ENCODE data around the gene HCFC1R1. TPM values are rescaled to one million over a fixed set of nuclear protein-coding genes. Genes with fewer than 3 reads are reported as not detected.

Gene HCFC1R1
- polyA plus RNA-seq, 6 donors from 2014 or later = 7.6 to 21.4 (median 15.4) TPM

DNA sequence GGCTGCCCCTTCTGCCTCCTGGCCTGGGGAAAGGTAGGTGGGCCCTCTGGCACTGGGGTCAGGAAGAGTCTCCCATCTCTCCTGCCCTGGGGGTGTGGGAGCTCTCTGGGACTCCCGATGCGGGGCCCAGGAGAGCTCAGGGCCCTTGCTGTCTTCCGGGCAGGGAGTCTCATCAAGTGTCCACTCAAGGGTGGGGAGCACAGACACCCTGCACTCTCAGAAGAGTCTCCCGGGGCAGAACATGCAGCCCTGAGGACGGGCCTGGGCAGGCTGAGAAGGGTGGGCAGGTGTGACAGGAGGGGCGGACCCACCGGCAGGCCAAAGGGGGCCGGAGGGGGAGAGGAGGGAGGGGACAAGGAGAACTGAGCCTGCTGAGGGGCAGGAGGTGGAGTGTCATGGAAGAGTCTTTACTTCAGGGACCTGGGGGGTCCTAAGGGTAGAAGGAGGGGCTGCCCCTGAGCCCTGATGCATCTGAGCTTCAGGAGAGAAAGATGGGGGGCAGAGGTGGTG, 35.1 kb downstream of the HCFC1R1 start:
- peaks cover 0 to 4% (median 0%) of the 10 kb centered on the region in 3 donors for H3K4me1 Mint-ChIP-seq
- no peaks in the 10 kb centered on the region for H3K9me3 Mint-ChIP-seq
- peaks cover 0 to 46% (median 33%) of the 10 kb centered on the region in 3 donors for H3K27me3 Mint-ChIP-seq
- H3K4me3 Mint-ChIP-seq = no peak overlapping the region
- DNase-seq (no peak), ATAC-seq (ENCODE audit: low read depth in 2 of 2) (no peak)
- no peak overlapping the region for H3K27ac Mint-ChIP-seq
- no peaks in the 10 kb centered on the region for H3K36me3 Mint-ChIP-seq

DNA sequence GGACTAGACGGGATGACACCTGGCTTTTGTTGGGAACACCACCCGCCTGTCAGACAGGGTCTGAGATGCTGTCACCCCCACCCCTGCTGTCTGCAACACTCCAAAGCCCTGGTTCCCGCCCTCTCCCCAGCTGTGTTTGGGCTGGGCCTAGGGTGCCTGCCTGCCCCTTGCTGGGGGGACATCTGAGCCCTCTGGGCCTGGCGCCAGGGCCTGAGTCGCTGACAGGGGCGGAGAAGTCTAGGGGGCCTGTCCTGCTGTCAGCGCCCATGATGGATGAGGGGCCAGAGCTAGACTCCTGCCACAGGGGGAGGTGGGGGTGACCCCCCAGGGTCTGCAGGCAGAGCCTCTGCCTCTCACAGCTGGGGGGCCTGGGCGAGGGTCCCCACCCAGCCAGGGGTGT, 35.9 kb downstream of the HCFC1R1 start:
- no peaks in the 10 kb centered on the region for H3K36me3 Mint-ChIP-seq
- no peak for DNase-seq

DNA sequence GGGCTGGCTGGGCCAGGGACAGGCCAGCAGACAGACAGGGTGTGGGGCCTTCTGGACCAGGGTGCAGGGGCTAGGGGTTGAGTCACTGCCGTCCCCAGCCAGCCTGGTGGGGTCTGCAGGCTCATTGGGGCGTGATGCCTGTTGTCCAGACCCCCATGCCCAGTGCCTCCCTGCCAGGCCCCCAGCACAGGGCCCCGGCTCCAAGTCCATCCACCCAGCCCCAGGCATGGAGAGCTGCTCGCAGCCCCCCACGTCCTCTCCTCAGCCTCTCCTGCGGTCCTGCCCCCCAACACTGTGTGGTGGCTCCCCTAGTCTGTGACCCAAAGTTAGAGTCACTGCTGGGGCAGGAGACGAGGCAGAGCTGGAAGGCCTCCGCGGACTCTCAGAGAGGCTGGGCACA, 36.5 kb downstream of the HCFC1R1 start:
- Mint-ChIP-seq H3K4me3 (no peak overlapping the region), H3K27ac (no peak overlapping the region), H3K4me1 (peaks cover 4 to 14% (median 10%) of the 10 kb centered on the region in 3 donors), H3K27me3 (peaks cover 0 to 46% (median 33%) of the 10 kb centered on the region in 3 donors), H3K36me3 (no peaks in the 10 kb centered on the region), H3K9me3 (no peaks in the 10 kb centered on the region)
- ATAC-seq (ENCODE audit: low read depth in 2 of 2) (no peak), DNase-seq (no peak)

More for the DNA sequence above, 35.9 kb downstream of the HCFC1R1 start:
- H3K4me1 Mint-ChIP-seq = peaks cover 0 to 9% (median 4%) of the 10 kb centered on the region in 3 donors
- no peaks in the 10 kb centered on the region for H3K9me3 Mint-ChIP-seq
- no peak overlapping the region for H3K4me3 Mint-ChIP-seq
- no peak for ATAC-seq (ENCODE audit: low read depth in 2 of 2)
- H3K27ac Mint-ChIP-seq = no peak overlapping the region
- peaks cover 0 to 46% (median 33%) of the 10 kb centered on the region in 3 donors for H3K27me3 Mint-ChIP-seq

DNA sequence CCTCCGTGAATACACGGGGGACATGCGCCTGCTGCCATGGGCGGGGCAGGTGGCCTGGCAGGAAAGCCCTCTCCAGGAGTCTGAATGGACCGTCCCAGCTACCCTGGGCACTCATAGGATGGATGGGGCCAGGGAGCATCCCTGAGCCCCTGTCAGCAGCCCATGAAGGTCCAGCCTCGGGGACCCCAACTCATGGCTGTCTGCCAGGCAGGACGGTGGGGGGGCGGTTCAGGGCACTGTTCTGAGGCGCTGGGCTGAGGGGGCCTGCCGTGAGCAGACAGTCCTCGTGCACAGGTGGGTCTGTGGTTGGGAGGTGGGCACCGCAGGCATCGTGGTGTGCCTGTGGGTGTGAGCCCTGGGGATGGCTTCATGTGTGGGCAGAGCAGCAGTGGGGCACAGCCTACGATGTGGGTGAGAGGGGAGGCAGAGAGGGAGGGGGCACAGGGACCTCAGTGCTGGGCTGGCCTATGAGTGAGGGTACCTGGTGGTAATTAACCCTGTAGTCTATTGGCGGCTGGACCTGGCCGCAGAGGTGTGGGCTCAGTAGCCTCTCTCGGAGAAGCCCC, 37.0 kb downstream of the HCFC1R1 start:
- Mint-ChIP-seq H3K4me3 (no peak overlapping the region), H3K27ac (peak overlapping the region in 1 of 6 donors; percentile 76), H3K9me3 (no peaks in the 10 kb centered on the region), H3K27me3 (peaks cover 0 to 41% (median 27%) of the 10 kb centered on the region in 3 donors), H3K4me1 (peaks cover 7 to 20% (median 16%) of the 10 kb centered on the region in 3 donors), H3K36me3 (no peaks in the 10 kb centered on the region)
- ATAC-seq (ENCODE audit: low read depth in 2 of 2) = no peak
- no peak for DNase-seq

DNA sequence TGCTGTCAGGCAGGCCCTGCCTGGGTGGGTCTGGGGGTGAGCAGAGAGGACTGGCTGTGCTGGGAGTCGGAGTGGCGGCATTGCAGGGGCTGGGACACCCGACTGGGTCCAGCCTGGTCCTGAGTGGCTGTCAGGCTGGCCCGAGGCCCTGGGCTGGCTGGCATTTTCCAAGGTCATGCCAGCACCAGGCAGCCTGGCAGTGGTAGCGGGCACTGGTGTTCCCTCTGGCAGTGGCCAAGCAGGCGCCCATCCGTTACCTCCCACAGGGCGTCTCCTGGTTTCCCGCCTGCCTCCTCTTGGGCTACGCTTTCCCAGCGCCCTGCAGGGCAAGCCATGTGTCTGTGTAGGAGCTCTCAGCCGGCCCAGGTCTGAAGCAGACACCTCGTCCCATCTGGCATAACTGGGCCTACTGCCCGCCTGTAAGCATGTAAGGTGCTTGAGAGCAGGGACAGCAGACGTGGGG, 37.8 kb downstream of the HCFC1R1 start:
- Mint-ChIP-seq H3K9me3 (no peaks in the 10 kb centered on the region), H3K36me3 (no peaks in the 10 kb centered on the region), H3K27ac (no peak overlapping the region), H3K4me3 (no peak overlapping the region), H3K4me1 (peaks cover 10 to 23% (median 23%) of the 10 kb centered on the region in 3 donors), H3K27me3 (peaks cover 0 to 40% (median 26%) of the 10 kb centered on the region in 3 donors)
- ATAC-seq (ENCODE audit: low read depth in 2 of 2) (no peak), DNase-seq (no peak)

DNA sequence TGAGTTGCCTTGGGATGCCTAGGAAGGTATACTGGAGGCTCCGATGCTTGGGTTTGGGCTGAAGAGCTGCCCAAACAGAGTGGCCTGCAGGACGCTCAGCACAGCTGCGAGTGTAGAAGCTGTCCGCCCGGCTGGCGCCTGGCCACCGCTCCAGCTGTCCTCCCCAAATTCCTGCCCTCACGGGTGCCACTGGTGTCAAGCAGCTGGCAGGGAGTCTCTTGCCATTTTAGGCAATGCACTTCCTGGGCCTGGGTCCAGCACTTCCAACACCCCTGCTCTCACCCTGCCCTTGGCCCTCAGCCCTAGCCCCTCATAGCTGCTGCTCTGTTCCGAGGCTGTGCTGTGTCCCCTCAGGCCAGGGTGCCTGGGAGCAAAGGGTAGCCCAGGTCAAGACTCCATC, 38.3 kb downstream of the HCFC1R1 start:
- peaks cover 10 to 26% (median 23%) of the 10 kb centered on the region in 3 donors for H3K4me1 Mint-ChIP-seq
- no peaks in the 10 kb centered on the region for H3K9me3 Mint-ChIP-seq
- H3K4me3 Mint-ChIP-seq = peak overlapping the region in 1 of 8 donors; percentile 5
- no peaks in the 10 kb centered on the region for H3K36me3 Mint-ChIP-seq
- H3K27ac Mint-ChIP-seq = no peak overlapping the region
- DNase-seq (no peak), ATAC-seq (ENCODE audit: low read depth in 2 of 2) (no peak)
- peaks cover 0 to 35% (median 22%) of the 10 kb centered on the region in 3 donors for H3K27me3 Mint-ChIP-seq

DNA sequence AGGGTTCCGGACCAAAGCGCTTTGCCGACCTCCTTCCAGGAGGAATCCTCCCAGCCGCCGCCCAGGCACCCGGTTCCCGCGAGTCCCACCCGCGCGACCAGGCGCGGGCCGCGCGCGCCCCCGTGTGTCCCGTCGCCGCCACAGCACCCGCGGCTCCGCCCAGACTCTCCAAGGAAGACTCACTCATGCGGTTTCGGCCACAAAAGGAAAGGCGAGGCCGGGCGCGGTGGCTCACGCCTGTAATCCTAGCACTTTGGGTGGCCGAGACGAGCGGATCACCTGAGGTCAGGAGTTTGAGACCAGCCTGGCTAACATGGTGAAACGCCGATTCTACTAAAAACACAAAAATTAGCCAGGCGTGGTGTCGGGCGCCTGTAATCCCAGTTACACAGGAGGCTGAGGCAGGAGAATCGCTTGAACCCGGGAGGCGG, 40.0 kb downstream of the HCFC1R1 start:
- peaks cover 0 to 18% (median 5%) of the 10 kb centered on the region in 3 donors for H3K27me3 Mint-ChIP-seq

DNA sequence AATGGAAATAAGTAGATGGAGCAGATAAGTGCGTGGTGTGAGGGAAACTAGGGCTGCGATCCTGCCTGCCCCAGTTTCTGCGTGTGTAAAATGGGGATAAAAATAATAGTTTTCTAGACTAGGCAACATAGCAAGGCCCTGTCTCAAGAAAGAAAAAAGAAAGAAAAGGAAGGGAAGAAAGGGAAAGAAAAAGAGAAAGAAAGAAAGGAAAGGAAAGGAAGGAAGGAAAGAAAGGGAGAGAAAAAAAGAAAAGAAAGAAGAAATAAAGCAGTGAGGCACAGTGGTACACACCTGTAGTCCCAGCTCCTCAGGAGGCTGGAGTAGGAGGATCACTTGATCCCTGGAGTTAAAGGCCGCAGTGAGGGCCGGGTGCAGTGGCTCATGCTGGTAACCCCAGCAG, 41.3 kb downstream of the HCFC1R1 start:
- H3K27ac Mint-ChIP-seq = peak overlapping the region in 1 of 6 donors; percentile 82

More for the DNA sequence above, 40.0 kb downstream of the HCFC1R1 start:
- DNase-seq (peak; percentile 49), ATAC-seq (ENCODE audit: low read depth in 2 of 2) (peak; percentile 43 to 45)
- H3K4me1 Mint-ChIP-seq = peaks cover 13 to 29% (median 23%) of the 10 kb centered on the region in 3 donors
- H3K4me3 Mint-ChIP-seq = peak overlapping the region; percentile 47 to 78 (median 54)
- H3K27ac Mint-ChIP-seq = peak overlapping the region in 1 of 6 donors; percentile 77
- H3K36me3 Mint-ChIP-seq = no peaks in the 10 kb centered on the region
- no peaks in the 10 kb centered on the region for H3K9me3 Mint-ChIP-seq

DNA sequence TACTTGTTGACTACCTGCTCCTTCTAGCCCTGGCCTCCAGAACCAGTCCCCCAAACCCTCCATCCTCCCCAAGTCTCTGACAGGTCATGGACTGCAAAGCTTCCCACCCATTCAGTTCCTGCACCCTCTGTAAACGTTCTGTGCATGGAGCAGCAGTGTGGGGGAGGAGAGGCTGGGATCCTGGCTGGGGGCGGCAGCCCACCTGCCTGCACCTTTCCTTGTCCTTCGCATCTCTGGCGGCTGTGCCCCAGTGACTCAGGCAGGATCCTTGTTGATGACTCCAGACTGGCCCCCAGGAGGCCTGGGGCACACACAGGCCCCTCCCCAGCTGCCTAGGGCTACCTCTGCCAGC, 41.9 kb downstream of the HCFC1R1 start:
- no peak for ATAC-seq (ENCODE audit: low read depth in 2 of 2)
- peak overlapping the region; percentile 36 to 93 (median 80) for H3K4me3 Mint-ChIP-seq

More for the DNA sequence above, 41.3 kb downstream of the HCFC1R1 start:
- ATAC-seq (ENCODE audit: low read depth in 2 of 2) = no peak
- Mint-ChIP-seq H3K9me3 (no peaks in the 10 kb centered on the region), H3K36me3 (no peaks in the 10 kb centered on the region), H3K4me1 (peaks cover 13 to 29% (median 23%) of the 10 kb centered on the region in 3 donors), H3K27me3 (peaks cover 0 to 8% (median 0%) of the 10 kb centered on the region in 3 donors), H3K4me3 (peak overlapping the region in 7 of 8 donors; percentile 36 to 93 (median 79))
- DNase-seq = no peak

DNA sequence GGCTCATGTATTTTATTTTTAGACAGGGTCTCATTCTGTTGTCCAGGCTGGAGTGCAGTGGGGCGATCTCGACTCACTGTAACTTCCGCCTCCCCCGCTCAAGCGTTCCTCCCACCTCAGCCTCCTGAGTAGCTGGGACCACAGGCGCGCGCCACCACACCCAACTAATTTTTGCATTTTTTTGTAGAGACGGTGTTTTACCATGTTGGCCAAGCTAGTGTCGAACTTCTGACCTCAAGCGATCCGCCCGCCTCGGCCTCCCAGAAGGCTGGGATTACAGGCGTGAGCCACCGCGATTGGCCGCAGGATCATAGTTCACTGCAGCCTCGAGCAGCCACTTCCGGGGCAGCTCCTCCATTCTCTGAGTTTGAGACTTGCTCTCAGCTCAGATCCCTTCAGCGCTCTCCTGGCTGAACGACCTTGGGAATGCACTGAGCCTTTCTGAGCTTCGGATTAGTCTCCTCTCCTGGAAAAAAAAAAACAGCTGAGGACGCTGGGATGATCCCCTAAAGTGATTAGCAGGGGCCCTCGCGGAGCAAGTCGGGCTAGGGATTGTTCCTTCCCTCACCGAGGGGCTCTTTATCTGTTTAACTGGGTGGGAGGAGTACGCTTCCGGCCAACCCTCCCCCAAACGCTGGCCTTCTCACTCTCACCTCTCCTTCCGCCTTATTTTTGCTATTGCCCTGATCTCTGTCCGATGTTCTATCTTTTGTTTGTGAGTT, 42.4 kb downstream of the HCFC1R1 start:
- H3K4me1 Mint-ChIP-seq = peaks cover 13 to 29% (median 23%) of the 10 kb centered on the region in 3 donors
- no peaks in the 10 kb centered on the region for H3K36me3 Mint-ChIP-seq
- peak overlapping the region in 5 of 6 donors; percentile 21 to 91 (median 52) for H3K27ac Mint-ChIP-seq
- peaks cover 0 to 4% (median under 1%) of the 10 kb centered on the region in 3 donors for H3K27me3 Mint-ChIP-seq
- no peaks in the 10 kb centered on the region for H3K9me3 Mint-ChIP-seq
- ATAC-seq (ENCODE audit: low read depth in 2 of 2) = no peak
- no peak for DNase-seq
- H3K4me3 Mint-ChIP-seq = peak overlapping the region; percentile 78 to 93 (median 84)

More for the DNA sequence above, 41.9 kb downstream of the HCFC1R1 start:
- no peaks in the 10 kb centered on the region for H3K36me3 Mint-ChIP-seq
- peaks cover 0 to 6% (median 3%) of the 10 kb centered on the region in 3 donors for H3K27me3 Mint-ChIP-seq
- DNase-seq = no peak
- H3K4me1 Mint-ChIP-seq = peaks cover 13 to 29% (median 23%) of the 10 kb centered on the region in 3 donors
- H3K9me3 Mint-ChIP-seq = no peaks in the 10 kb centered on the region
- peak overlapping the region in 4 of 6 donors; percentile 49 to 91 (median 54) for H3K27ac Mint-ChIP-seq

DNA sequence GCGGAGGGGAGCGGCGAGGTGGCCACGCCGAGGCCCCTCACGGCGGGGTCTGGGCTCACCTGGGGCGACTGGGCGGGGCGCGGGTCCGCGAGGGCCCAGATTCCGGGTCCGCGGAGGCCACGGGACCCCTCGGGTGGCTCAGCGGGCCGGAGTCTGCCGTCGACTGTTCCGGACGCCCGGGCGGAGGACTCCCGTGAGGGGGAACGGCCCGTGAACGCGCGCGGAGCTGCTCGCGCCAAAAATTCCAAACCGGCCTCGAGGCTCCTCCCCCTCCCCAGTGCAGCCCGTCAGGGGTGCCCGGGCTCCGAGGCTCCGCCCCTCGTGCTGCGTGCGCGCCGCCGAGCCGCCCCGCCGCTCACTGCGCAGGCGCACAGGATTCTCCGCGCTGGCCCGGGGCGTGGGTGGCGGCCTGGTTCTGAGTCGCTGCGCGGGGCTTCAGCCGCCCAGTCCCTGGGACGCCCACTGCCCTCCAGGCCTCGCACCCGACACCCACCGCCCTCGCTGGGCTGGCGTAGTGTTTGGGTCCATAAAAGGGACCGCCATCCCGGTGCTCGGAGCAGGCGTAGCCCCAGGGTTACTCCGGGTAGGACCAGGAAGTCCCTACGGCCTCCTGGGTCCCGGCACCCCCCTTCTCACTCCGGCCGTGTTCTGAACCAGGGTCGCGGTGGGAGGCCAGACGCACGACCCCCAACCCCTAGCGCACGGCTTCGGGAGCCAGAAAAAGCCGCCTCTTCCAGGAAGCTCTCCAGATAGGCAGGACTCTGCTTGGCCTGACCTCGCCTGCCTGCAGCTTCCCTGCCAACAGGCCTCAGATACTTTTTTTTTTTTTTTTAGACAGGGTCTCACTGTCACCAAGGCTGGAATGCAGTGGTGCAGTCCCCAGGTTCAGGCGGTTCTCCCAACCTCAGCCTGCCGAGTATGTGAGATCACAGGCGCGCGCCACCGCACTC, 43.2 kb downstream of the HCFC1R1 start, which contains the start of gene PKMYT1:
Gene PKMYT1 (minus strand): TSS at position 220 of the 950 bp plus-strand sequence. CDS start 789 bp downstream, outside the sequence.
- Mint-ChIP-seq H3K4me3 (peak within 1 kb of the TSS; percentile 78 to 93 (median 84)), H3K27me3 (peaks cover 0 to 4% (median 0%) of the 10 kb centered on the region in 3 donors), H3K4me1 (peaks cover 13 to 29% (median 23%) of the 10 kb centered on the region in 3 donors), H3K27ac (peak within 1 kb of the TSS in 5 of 6 donors; percentile 21 to 70 (median 39)), H3K9me3 (no peaks in the 10 kb centered on the region), H3K36me3 (no peaks in the 10 kb centered on the region)
- ATAC-seq (ENCODE audit: low read depth in 2 of 2) = peak; percentile 83 to 89
- DNase-seq = peak; percentile 96

DNA sequence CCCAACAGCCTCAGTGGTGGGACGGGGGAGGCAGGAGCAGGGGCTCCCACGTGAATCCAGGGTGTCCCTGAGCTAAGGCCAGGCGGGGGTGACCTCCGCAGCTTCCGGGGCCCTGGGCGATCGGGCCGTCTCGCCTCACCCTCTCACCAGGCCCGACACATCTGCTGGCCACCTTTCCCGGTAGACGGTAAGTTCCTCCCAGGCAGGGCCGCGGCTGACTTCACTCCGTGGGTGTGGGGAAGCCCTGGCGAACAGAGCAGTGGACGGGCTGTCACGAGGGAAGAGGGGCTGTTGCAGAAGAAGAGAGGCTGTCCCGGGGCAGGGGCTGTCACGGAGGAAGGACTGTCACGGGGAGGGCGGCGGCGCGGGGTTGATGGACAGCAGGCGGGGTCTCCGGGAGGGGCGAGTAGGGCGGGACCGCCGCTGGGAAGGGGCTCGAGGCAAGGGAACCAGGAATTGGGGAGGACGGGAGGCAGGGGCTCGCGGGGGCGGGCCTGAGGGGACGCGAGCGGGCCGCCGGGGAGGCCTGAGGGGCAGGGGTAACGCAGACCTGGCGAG, 44.0 kb downstream of the HCFC1R1 start:
- Mint-ChIP-seq H3K27ac (no peak overlapping the region), H3K36me3 (no peaks in the 10 kb centered on the region), H3K4me1 (peaks cover 13 to 29% (median 23%) of the 10 kb centered on the region in 3 donors), H3K27me3 (peaks cover 0 to 4% (median 0%) of the 10 kb centered on the region in 3 donors), H3K9me3 (no peaks in the 10 kb centered on the region), H3K4me3 (peak overlapping the region in 7 of 8 donors; percentile 21 to 79 (median 53))
- no peak for DNase-seq
- ATAC-seq (ENCODE audit: low read depth in 2 of 2) = no peak
